Measurements from ENCODE around the gene EXOC4.

The EXOC4 gene

GRCh38 chr7:133573554-133574265 is 320.8 kb downstream of the EXOC4 start:
- DNase-seq (ENCODE audit: low spot score) = no peak

GRCh38 chr7:133575726-133576440 is 323.0 kb downstream of the EXOC4 start:
- no peak for DNase-seq (ENCODE audit: low spot score)

GRCh38 chr7:133576612-133577168 is 323.8 kb downstream of the EXOC4 start:
- DNase-seq (ENCODE audit: low spot score) = no peak

DNA sequence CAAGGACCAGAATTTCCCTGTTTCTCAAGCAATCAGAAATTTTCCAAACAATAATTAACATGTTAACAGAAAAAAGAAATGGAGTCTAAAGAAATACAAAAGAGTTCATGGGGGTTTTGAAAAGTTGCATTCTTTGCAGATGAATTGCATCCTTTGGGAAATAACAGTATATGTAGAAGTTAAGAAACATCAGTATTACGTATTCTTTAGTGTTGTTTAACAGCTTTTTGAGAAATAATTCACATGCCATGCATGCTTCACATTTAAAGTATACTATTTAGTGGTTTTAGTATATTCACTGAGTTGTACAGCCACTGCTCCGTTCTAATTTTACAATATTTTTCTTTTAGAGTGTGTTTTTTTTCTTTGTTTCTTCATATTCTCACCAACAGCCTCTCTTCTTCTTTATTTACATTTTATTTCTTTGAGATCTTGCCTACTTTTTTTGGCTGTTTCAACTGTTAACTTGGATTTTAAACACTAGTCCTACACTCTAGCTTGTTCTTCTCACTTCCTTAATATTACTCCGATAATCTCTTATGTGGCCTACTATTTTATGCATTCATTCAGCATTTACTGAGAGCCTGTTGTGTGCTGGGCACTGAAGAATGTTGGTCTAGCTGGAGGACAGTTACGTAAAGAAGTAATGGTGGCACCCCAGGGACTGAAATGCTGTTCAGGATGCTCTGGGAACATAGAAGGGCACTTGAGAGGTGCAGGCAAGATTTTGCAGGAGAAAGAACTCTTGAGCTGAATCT is 330.1 kb downstream of the EXOC4 start:
- no peak for DNase-seq (ENCODE audit: low spot score)

- no peak for DNase-seq (ENCODE audit: low spot score)
Measured at GRCh38 chr7:133583545-133584171, 330.8 kb downstream of the EXOC4 start.

DNA sequence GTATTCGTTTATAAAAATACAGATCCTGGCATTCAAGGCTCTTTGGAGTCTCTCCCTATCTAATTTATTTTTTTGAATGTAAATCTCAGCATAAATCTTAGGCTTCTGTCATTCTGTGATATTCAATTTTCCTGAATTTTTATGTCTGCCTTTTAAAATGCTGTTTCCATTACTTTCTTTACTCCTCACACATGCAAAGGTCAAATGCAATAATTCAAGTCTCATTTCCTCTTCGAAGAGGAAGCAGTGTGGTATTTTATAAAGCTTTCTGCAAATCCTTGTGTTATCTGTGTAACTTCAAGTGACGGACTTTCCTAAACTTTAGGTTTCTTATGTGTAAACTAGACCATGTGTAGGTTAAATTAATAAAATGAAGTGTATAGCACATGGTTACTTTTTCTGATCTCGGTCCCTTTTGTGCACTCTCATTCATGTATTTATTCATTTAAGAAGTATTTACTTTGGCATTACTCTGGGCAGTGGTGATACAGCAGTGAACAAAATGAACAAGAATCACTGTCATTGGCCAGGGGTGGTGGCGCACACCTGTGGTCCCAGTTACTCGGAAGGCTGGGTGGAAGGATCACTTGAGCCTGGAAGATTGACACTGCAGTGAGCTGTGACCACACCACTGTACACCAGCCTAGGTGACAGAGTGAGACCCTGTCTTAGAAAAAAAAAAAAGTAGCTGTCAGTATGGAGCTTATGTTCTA is 332.2 kb downstream of the EXOC4 start:
- no peak for DNase-seq (ENCODE audit: low spot score)

DNA sequence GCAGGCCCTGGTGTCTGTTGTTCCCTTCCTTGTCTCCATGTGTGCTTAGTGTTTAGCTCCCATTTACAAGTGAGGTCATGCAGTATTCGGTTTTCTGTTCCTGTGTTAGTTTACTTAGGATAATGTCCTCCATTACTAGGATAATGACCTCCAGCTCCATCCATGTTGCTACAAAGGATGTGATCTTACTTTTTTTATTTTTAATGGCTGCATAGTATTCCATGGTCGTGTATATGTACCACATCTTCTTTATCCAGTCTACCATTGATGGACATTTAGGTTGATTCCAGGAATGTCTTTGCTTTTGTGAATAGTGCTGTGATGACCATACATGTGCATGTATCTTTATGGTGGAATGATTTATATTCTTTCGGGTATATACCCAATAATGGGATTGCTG is 333.4 kb downstream of the EXOC4 start:
- DNase-seq (ENCODE audit: low spot score) = no peak

GRCh38 chr7:133587903-133588302 is 335.0 kb downstream of the EXOC4 start:
- DNase-seq (ENCODE audit: low spot score) = no peak

- no peak for DNase-seq (ENCODE audit: low spot score)
Measured at GRCh38 chr7:133590795-133591194, 337.9 kb downstream of the EXOC4 start.

GRCh38 chr7:133591704-133592340 is 338.9 kb downstream of the EXOC4 start:
- DNase-seq (ENCODE audit: low spot score) = no peak

DNA sequence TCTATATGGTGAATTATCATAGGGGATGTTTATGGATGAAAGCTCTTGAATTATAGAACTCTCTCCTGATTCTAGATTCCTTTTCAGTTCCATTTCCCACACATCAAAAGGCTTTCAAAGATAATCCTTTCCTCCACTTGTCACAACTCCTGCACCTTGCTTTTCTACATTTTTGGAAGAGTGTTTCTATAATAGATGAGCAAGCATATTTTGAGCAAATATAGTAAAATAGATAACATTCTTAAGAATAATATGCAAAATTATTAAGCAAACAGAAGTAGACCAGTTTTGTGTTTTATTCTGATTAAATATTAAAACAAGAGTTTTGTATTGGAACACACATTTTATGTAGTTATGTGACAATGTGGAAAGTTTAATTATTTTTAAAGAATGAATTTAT is 340.7 kb downstream of the EXOC4 start:
- DNase-seq (ENCODE audit: low spot score) = no peak

- no peak for DNase-seq (ENCODE audit: low spot score)
Measured at GRCh38 chr7:133601617-133602016, 348.7 kb downstream of the EXOC4 start.

DNA sequence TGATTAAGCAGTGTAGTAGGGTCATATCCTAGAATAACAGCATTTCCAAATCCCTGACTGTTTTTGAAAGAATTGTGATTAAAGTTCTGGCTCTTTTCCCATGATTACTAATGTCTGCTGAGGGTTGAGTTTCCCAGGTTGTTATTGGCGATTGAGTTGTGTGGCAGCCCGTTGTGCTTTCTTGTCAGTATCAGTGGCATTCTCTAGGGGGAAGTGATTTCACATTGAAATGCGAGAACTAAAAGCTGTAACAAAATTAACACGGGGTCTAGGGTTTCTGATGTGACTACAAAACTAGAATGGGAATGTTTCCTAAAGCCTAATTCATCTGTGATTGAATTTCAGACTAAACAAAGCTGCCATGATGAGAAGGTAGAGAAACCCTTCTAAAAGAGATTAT is 349.4 kb downstream of the EXOC4 start:
- DNase-seq (ENCODE audit: low spot score) = no peak

DNA sequence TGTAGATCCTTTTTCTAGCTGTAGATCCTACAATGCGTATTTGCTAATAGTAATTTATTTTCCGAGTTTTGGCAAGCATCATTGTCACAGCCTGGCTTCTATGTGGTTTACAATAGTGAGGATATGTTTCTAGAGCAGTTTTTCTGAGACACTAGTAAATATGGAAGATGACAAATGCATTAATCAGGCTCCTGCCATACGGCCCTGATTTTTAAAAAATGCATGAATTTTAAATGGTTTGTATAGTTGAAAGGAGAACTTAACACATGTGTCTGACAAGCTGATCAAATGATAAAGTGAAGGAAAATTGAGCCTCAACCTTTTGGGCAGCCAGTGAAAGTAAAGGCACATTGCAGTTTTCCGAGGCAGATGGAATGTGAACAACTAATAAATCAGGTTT is 354.1 kb downstream of the EXOC4 start:
- DNase-seq (ENCODE audit: low spot score) = no peak

GRCh38 chr7:133609806-133610205 is 356.9 kb downstream of the EXOC4 start:
- no peak for DNase-seq (ENCODE audit: low spot score)

GRCh38 chr7:133611955-133612354 is 359.1 kb downstream of the EXOC4 start:
- DNase-seq (ENCODE audit: low spot score) = no peak

GRCh38 chr7:133613250-133613790 is 360.4 kb downstream of the EXOC4 start:
- DNase-seq (ENCODE audit: low spot score) = no peak

DNA sequence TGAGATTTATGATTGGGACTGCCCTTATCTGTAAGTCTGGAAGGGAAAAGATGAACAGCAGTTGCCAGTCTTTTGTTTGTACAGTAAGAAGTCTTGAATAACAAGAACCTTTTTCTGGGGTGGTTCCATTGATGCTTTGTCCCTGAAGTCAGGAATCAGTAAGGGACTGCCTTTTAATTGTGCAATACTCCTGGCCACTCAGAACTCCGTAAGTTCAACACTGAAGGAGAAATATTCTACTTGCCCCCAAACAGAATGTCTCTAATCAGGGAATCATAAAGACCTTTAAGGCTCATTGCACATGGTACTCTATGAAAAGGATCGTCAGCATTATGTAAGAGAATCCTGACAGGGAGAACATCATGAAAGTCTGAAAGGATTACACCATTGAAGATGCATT is 361.4 kb downstream of the EXOC4 start:
- no peak for DNase-seq (ENCODE audit: low spot score)

GRCh38 chr7:133618970-133619369 is 366.1 kb downstream of the EXOC4 start:
- DNase-seq (ENCODE audit: low spot score) = no peak

DNA sequence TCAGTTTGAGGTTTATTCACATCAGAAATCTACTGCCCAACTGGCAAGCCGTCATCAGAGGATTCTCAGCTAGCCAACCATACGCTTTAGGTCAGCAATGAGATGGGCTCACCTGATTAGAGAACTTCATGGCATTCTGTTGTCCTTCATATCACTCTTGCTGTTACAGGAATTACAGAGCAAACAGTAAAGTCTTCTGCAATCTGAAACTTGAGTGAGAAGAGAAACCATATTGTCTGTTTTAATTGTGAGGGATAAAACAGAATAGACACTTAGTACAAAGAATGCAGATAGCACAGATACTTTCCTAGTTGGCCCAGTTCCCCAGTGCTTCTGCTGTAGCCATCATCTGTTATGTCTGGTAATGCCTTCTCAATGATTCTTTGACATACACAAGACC is 366.6 kb downstream of the EXOC4 start:
- DNase-seq (ENCODE audit: low spot score) = no peak

DNA sequence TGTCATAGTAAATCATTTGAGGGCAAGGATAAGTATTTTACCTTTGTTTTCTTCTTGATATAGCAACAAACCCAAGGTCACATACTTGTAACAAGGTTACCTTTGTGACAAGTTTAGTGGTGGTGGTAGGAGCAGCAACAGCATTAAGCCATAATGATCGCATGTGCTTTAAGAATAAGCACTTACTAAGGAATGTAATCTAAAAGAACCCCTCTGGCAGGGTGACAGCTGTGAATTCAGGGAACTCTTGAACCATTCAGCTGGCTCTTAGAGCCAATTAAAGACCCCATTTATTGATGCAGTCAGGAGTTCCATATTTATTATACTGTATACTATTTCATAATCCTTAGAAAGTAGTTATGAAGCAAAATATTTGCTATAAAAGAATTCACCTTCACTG is 370.8 kb downstream of the EXOC4 start:
- no peak for DNase-seq (ENCODE audit: low spot score)
